Measurements from ENCODE around the gene SMARCA4.

Gene SMARCA4

GRCh38 chr19:11017275-11018035, 56.6 kb downstream of the SMARCA4 start:
- TF ChIP-seq EZH2phosphoT487 (IDR thresholded peaks at IDR 0.05; ENCODE audit: borderline replicate concordance) (no peak), CTCF (conservative IDR thresholded peaks at IDR 0.05; ENCODE audit: low read length) (no peak)
- Histone ChIP-seq H3K36me3 (ENCODE audit: insufficient read depth, low read length) (peaks cover 98% of the 10 kb centered on the region; the same call in 1 of the 2 replicates), H3K4me1 (ENCODE audit: insufficient read depth, low read length, poor library complexity, severe bottlenecking) (no peaks in the 10 kb centered on the region), H3K9me2 (replicated peaks; ENCODE audit: low read depth, low read length) (no peaks in the 10 kb centered on the region), H3K9me3 (ENCODE audit: insufficient read depth, low read depth, low read length) (no peaks in the 10 kb centered on the region), H3K9ac (ENCODE audit: low read depth, low read length, poor library complexity, severe bottlenecking) (no peak overlapping the region), H4K20me1 (ENCODE audit: insufficient read depth, low read length, poor library complexity, severe bottlenecking) (peaks cover 3% of the 10 kb centered on the region), H3F3A (ENCODE audit: low read depth) (no peaks in the 10 kb centered on the region), H3K27me3 (ENCODE audit: insufficient read depth, low read length, poor library complexity, severe bottlenecking) (no peaks in the 10 kb centered on the region), H2AFZ (ENCODE audit: low read length) (no peak overlapping the region), H3K79me2 (ENCODE audit: insufficient read depth, low read length) (no peaks in the 10 kb centered on the region), H3K4me3 (ENCODE audit: low read length, poor library complexity, severe bottlenecking) (no peak overlapping the region), H3K4me2 (ENCODE audit: low read depth, low read length, poor library complexity, severe bottlenecking) (no peak overlapping the region)

DNA sequence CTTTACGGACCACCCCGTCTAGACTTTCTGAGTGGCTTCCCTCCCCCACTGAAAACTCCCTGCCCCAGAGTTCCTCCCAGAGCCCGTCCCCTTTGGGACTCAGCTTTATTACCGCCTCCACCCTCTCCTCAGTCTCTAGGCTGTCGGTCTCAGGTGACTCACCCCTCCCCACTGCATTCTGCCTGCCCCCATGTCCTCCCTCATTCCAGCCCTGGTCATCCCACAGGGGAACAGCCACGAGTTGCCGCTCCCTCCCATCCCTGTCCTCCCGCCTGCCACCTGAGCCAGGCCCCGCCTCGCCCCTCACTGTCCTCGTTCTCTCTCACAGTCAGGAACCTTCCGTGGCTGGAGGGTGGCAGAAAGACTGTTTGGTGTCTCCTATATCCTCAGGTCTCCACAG, 57.3 kb downstream of the SMARCA4 start:
- peaks cover 3% of the 10 kb centered on the region for H4K20me1 ChIP-seq (ENCODE audit: insufficient read depth, low read length, poor library complexity, severe bottlenecking)
- no peak overlapping the region for H3K4me3 ChIP-seq (ENCODE audit: low read length, poor library complexity, severe bottlenecking)
- H3K9me3 ChIP-seq (ENCODE audit: insufficient read depth, low read depth, low read length): no peaks in the 10 kb centered on the region
- H3F3A ChIP-seq (ENCODE audit: low read depth): no peaks in the 10 kb centered on the region
- H3K9ac ChIP-seq (ENCODE audit: low read depth, low read length, poor library complexity, severe bottlenecking): no peak overlapping the region
- H3K9me2 ChIP-seq (replicated peaks; ENCODE audit: low read depth, low read length): no peaks in the 10 kb centered on the region
- H3K36me3 ChIP-seq (ENCODE audit: insufficient read depth, low read length): peaks cover 97% of the 10 kb centered on the region; the same call in 1 of the 2 replicates
- H2AFZ ChIP-seq (ENCODE audit: low read length): no peak overlapping the region
- H3K4me2 ChIP-seq (ENCODE audit: low read depth, low read length, poor library complexity, severe bottlenecking): no peak overlapping the region
- H3K27me3 ChIP-seq (ENCODE audit: insufficient read depth, low read length, poor library complexity, severe bottlenecking): no peaks in the 10 kb centered on the region
- TF ChIP-seq CTCF (conservative IDR thresholded peaks at IDR 0.05; ENCODE audit: low read length): no peak
- no peak for TF ChIP-seq EZH2phosphoT487 (IDR thresholded peaks at IDR 0.05; ENCODE audit: borderline replicate concordance)
- no peaks in the 10 kb centered on the region for H3K79me2 ChIP-seq (ENCODE audit: insufficient read depth, low read length)
- no peaks in the 10 kb centered on the region for H3K4me1 ChIP-seq (ENCODE audit: insufficient read depth, low read length, poor library complexity, severe bottlenecking)

DNA sequence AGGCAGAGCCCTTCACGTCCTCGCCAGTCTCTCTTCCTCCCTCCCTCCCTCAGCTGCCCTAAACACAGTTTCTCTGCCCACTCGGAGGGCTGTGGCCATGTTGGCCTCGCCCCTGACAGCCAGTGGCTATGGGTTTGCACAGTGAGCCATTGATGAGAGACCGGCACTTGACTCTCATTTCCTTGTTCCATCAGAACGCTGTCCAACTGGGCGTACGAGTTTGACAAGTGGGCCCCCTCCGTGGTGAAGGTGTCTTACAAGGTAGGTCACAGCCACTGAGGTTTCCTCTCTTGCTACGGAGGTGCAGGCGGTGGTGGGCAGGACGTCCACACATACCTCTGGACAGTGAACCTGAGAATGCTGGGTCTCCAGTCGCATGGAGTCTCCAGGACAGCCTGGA, 57.9 kb downstream of the SMARCA4 start:
- Histone ChIP-seq H3K9me3 (ENCODE audit: insufficient read depth, low read depth, low read length) (no peaks in the 10 kb centered on the region), H4K20me1 (ENCODE audit: insufficient read depth, low read length, poor library complexity, severe bottlenecking) (peaks cover 3% of the 10 kb centered on the region), H2AFZ (ENCODE audit: low read length) (no peak overlapping the region), H3F3A (ENCODE audit: low read depth) (no peaks in the 10 kb centered on the region), H3K79me2 (ENCODE audit: insufficient read depth, low read length) (no peaks in the 10 kb centered on the region), H3K9me2 (replicated peaks; ENCODE audit: low read depth, low read length) (no peaks in the 10 kb centered on the region), H3K36me3 (ENCODE audit: insufficient read depth, low read length) (peaks cover 97% of the 10 kb centered on the region; the same call in 1 of the 2 replicates), H3K9ac (ENCODE audit: low read depth, low read length, poor library complexity, severe bottlenecking) (no peak overlapping the region), H3K27me3 (ENCODE audit: insufficient read depth, low read length, poor library complexity, severe bottlenecking) (no peaks in the 10 kb centered on the region), H3K4me2 (ENCODE audit: low read depth, low read length, poor library complexity, severe bottlenecking) (no peak overlapping the region), H3K4me1 (ENCODE audit: insufficient read depth, low read length, poor library complexity, severe bottlenecking) (no peaks in the 10 kb centered on the region), H3K4me3 (ENCODE audit: low read length, poor library complexity, severe bottlenecking) (no peak overlapping the region)
- TF ChIP-seq EZH2phosphoT487 (IDR thresholded peaks at IDR 0.05; ENCODE audit: borderline replicate concordance): no peak
- TF ChIP-seq CTCF (conservative IDR thresholded peaks at IDR 0.05; ENCODE audit: low read length): no peak

Data from Loucy (cell line).